ENCODE results near the gene LCMT1.
A peak's percentile ranks its signal among the peaks of the same experiment; 100 is the strongest.
"Not testable (repeated sequence)": the region's sequence is repeated elsewhere in the genome, so short reads cannot be mapped to it uniquely, and the experiment has no call there.

The LCMT1 gene

DNA sequence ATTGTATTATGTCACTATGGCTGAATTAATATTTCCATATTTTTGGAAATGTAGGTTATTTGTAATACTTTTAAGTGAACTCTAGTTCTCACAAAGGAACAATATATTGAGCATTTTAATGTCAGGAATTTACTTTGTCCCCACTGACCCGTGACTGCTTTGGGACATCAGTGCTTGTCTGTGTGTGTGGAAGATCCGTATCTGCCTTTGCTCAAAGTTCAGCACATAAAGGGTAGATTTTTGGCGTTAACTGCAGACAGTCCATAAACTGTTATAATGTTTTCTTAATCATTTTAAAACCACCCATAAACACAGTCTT, 65.9 kb downstream of the LCMT1 start:
- TF ChIP-seq, protein P1, sequence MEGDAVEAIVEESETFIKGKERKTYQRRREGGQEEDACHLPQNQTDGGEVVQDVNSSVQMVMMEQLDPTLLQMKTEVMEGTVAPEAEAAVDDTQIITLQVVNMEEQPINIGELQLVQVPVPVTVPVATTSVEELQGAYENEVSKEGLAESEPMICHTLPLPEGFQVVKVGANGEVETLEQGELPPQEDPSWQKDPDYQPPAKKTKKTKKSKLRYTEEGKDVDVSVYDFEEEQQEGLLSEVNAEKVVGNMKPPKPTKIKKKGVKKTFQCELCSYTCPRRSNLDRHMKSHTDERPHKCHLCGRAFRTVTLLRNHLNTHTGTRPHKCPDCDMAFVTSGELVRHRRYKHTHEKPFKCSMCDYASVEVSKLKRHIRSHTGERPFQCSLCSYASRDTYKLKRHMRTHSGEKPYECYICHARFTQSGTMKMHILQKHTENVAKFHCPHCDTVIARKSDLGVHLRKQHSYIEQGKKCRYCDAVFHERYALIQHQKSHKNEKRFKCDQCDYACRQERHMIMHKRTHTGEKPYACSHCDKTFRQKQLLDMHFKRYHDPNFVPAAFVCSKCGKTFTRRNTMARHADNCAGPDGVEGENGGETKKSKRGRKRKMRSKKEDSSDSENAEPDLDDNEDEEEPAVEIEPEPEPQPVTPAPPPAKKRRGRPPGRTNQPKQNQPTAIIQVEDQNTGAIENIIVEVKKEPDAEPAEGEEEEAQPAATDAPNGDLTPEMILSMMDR (conservative IDR thresholded peaks at IDR 0.05; ENCODE audit: low read length) = no peak
- no peak overlapping the region for H3K4me3 ChIP-seq (ENCODE audit: low read length)
- no peak for DNase-seq (ENCODE audit: low read depth)

GRCh38 chr16:25177831-25178688, 66.5 kb downstream of the LCMT1 start:
- TF ChIP-seq, protein P1 (conservative IDR thresholded peaks at IDR 0.05; ENCODE audit: low read length) = no peak
- no peak overlapping the region for H3K4me3 ChIP-seq (ENCODE audit: low read length)
- no peak for DNase-seq (ENCODE audit: low read depth)

DNA sequence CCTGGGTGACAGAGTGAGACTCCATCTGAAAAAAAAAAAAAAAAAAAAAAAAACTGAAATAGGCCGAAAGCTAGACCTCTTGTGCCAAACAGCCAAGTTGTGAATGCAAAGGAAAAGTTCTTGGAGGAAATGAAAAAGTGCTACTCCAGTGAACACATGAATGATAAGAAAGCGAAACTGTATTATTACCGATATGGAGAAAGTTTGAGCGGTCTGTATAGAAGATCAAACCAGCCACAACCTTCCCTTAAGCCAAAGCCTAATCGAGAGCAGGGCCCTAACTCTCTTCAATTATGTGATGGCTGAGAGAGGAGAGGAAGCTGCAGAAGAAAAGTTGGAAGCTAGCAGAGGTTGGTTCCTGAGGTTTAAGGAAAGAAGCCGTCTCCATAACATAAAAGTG, 69.7 kb downstream of the LCMT1 start:
- not testable (repeated sequence) for DNase-seq (ENCODE audit: low read depth); H3K4me3 ChIP-seq (ENCODE audit: low read length)

- TF ChIP-seq, protein P1 (conservative IDR thresholded peaks at IDR 0.05; ENCODE audit: low read length) = no peak
- DNase-seq (ENCODE audit: low read depth) = no peak
- no peak overlapping the region for H3K4me3 ChIP-seq (ENCODE audit: low read length)
These were observed 73.2 kb downstream of the LCMT1 start for GRCh38 chr16:25184771-25185170.

DNA sequence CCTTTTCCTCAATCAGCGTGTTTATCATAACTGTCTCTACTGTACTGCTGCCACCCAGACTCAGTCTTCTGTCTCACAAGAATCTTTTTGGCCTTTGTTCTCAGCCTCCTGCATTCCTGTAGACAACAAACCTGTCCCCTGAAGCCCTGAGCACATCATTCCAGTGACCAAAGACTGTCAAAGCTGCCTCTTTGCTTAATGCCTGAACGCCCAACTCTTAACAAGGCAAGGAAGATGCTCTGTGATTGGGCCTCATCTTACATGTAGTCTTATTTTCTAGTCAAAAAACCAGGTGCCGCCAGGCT, 75.9 kb downstream of the LCMT1 start:
- H3K4me3 ChIP-seq (ENCODE audit: low read length) = no peak overlapping the region
- DNase-seq (ENCODE audit: low read depth) = no peak
- TF ChIP-seq, protein P1 (conservative IDR thresholded peaks at IDR 0.05; ENCODE audit: low read length) = no peak

GRCh38 chr16:25189305-25189704, 77.8 kb downstream of the LCMT1 start:
- TF ChIP-seq, protein P1 (conservative IDR thresholded peaks at IDR 0.05; ENCODE audit: low read length) = no peak
- no peak for DNase-seq (ENCODE audit: low read depth)
- no peak overlapping the region for H3K4me3 ChIP-seq (ENCODE audit: low read length)

DNA sequence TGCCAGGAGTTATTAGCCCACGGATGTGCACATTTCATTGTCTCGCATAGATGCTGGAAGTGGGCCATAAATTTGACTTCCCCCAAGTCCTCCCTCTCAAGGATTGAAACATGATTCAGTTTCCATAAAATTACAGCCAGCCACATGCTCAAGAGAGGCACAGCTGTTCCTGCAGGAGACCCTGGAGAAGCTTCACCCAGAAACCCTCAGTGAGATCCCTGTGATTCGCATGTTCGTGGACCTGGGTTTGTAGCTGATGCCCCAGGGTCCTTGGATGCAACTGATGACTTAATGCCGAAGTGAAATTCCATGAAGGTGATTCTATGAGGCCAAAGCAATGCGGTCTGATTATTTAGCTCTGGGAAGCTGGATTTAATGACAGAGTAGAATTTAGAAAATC, 80.6 kb downstream of the LCMT1 start:
- peak; percentile 60 for DNase-seq (ENCODE audit: low read depth)
- no peak overlapping the region for H3K4me3 ChIP-seq (ENCODE audit: low read length)
- TF ChIP-seq, protein P1 (conservative IDR thresholded peaks at IDR 0.05; ENCODE audit: low read length) = no peak

Measured in AG10803 (cell line).